IMR-90 (cell line): ENCODE results near the gene GGN. TPM values are rescaled to one million over a fixed set of nuclear protein-coding genes. Genes with fewer than 3 reads are reported as not detected.

Experiments
- ATAC-seq: fragments of 200-7000 bp; cut with Tn5 transposase; 2 replicates; pipeline ENCODE4 v1.9.1; 2020; ENCODE audit warnings: low read depth, mild to moderate bottlenecking, moderate library complexity
- BruUV-seq: library from RNA; stranded (reverse); fragments of 400-500 nt; replicated peaks from 2 replicates; lab custom pipeline; 2021; lab: Mats Ljungman, UMichigan
- CTCF ChIA-PET: fragments of 300-600 bp; formaldehyde crosslinking; extraction: SDS; loops from one replicate; lab custom pipeline; 2021; ENCODE audit warnings: antibody characterized with exemption; lab: Yijun Ruan, JAX
- POLR2A ChIA-PET: fragments of 300-600 bp; sonication (Branson Sonifier 250); formaldehyde crosslinking; loops from one replicate; lab custom pipeline; 2022; ENCODE audit warnings: antibody characterized with exemption; ENCODE audit not compliant: unreplicated experiment; lab: Charles Lee
- DNase-seq: peaks from one replicate; pipeline ENCODE4 v3.0.0; 2013
- H2AFZ ChIP-seq: replicated peaks from 2 replicates; pipeline ENCODE3; 2013; ENCODE audit warnings: low read length, mild to moderate bottlenecking; ENCODE audit not compliant: poor library complexity
- H2AK5ac ChIP-seq: 2 replicates; pipeline ENCODE4 v1.6.1; 2013; ENCODE audit warnings: low read depth, low read length, inconsistent platforms
- H2AK9ac ChIP-seq: replicated peaks from 2 replicates; pipeline ENCODE3; 2013; ENCODE audit warnings: mild to moderate bottlenecking, low read depth, low read length, moderate library complexity; ENCODE audit not compliant: poor library complexity
- H2BK120ac ChIP-seq: 2 replicates; pipeline ENCODE4 v1.6.1; 2013; ENCODE audit warnings: low read depth, low read length, inconsistent platforms
- H2BK15ac ChIP-seq: 3 replicates; pipeline ENCODE4 v1.6.1; 2013; ENCODE audit warnings: low read depth, low read length, inconsistent platforms
- H2BK20ac ChIP-seq: 2 replicates; pipeline ENCODE4 v1.6.1; 2013; ENCODE audit warnings: low read depth, mild to moderate bottlenecking, inconsistent platforms, low read length, moderate library complexity
- H2BK5ac ChIP-seq: 2 replicates; pipeline ENCODE4 v1.6.1; 2013; ENCODE audit warnings: mild to moderate bottlenecking, low read depth, low read length, inconsistent platforms; ENCODE audit not compliant: poor library complexity, severe bottlenecking
- H3K14ac ChIP-seq: replicated peaks from 2 replicates; pipeline ENCODE4 v1.6.1; 2013; ENCODE audit warnings: low read depth, low read length, inconsistent platforms
- H3K18ac ChIP-seq: 2 replicates; pipeline ENCODE4 v1.6.1; 2013; ENCODE audit warnings: low read depth, low read length, control low read depth
- H3K23ac ChIP-seq: 2 replicates; pipeline ENCODE4 v1.6.1; 2013; ENCODE audit warnings: low read depth, low read length, inconsistent platforms
- H3K27ac ChIP-seq: 2 replicates; pipeline ENCODE4 v1.5.1; 2013; ENCODE audit warnings: mild to moderate bottlenecking, control low read depth, low read length; ENCODE audit not compliant: insufficient read depth
- H3K27me3 ChIP-seq: 2 replicates; pipeline ENCODE4 v1.6.1; 2013; ENCODE audit warnings: low read length; ENCODE audit not compliant: control insufficient read depth, insufficient read depth
- H3K36me3 ChIP-seq: 2 replicates; pipeline ENCODE4 v1.6.1; 2013; ENCODE audit warnings: low read length, mixed read lengths; ENCODE audit not compliant: control insufficient read depth, insufficient read depth
- H3K4ac ChIP-seq: 2 replicates; pipeline ENCODE4 v1.6.1; 2013; ENCODE audit warnings: low read depth, low read length, inconsistent platforms
- H3K4me1 ChIP-seq: 2 replicates; pipeline ENCODE4 v1.6.1; 2013; ENCODE audit warnings: low read length, mixed read lengths; ENCODE audit not compliant: control insufficient read depth, insufficient read depth
- H3K4me2 ChIP-seq: 2 replicates; pipeline ENCODE4 v1.6.1; 2013; ENCODE audit warnings: low read depth, mild to moderate bottlenecking, control low read depth, low read length, moderate library complexity
- H3K4me3 ChIP-seq: 2 replicates; pipeline ENCODE4 v1.5.1; 2013; ENCODE audit warnings: low read depth, mild to moderate bottlenecking, control low read depth, low read length, moderate library complexity; ENCODE audit not compliant: insufficient read depth
- H3K56ac ChIP-seq: 2 replicates; pipeline ENCODE4 v1.6.1; 2013; ENCODE audit warnings: low read length, inconsistent platforms; ENCODE audit not compliant: insufficient read depth; ENCODE audit errors: extremely low read depth
- H3K79me1 ChIP-seq, 2 experiments: 2 replicates each; pipeline ENCODE4 v1.6.1; 2013; ENCODE audit warnings: low read length in 2 of 2, inconsistent platforms in 1 of 2, low read depth in 1 of 2
- H3K9ac ChIP-seq: 2 replicates; pipeline ENCODE4 v1.6.1; 2013; ENCODE audit warnings: low read depth, low read length, control low read depth
- H3K9me1 ChIP-seq: 2 replicates; pipeline ENCODE4 v1.6.1; 2013; ENCODE audit warnings: low read length, inconsistent platforms; ENCODE audit not compliant: insufficient read depth
- H3K9me3 ChIP-seq: 2 replicates; pipeline ENCODE4 v1.6.1; 2013; ENCODE audit warnings: low read length; ENCODE audit not compliant: control insufficient read depth, insufficient read depth
- H4K20me1 ChIP-seq: 2 replicates; pipeline ENCODE4 v1.6.1; 2013; ENCODE audit warnings: low read length, inconsistent platforms; ENCODE audit not compliant: insufficient read depth
- H4K5ac ChIP-seq: 2 replicates; pipeline ENCODE4 v1.6.1; 2013; ENCODE audit warnings: mild to moderate bottlenecking, low read depth, low read length, control low read depth
- H4K8ac ChIP-seq, 2 experiments: 2 replicates each; pipeline ENCODE4 v1.6.1; 2013; ENCODE audit warnings: low read depth in 2 of 2, low read length in 2 of 2, control low read depth in 1 of 2, inconsistent platforms in 1 of 2
- H4K91ac ChIP-seq: 2 replicates; pipeline ENCODE4 v1.6.1; 2013; ENCODE audit warnings: low read depth, low read length, inconsistent platforms; ENCODE audit not compliant: insufficient read depth
- BHLHE40 ChIP-seq: fragments of 150-350 bp; IDR thresholded peaks from 2 replicates; pipeline ENCODE4 v1.6.1; 2016; ENCODE audit warnings: mild to moderate bottlenecking, low read depth, low read length
- MAZ ChIP-seq: IDR thresholded peaks from 2 replicates; pipeline ENCODE4 v1.6.1; 2012; ENCODE audit warnings: low read depth, mild to moderate bottlenecking, low read length, improper control_type of control experiment, moderate library complexity, borderline replicate concordance
- MXI1 ChIP-seq: IDR thresholded peaks from 2 replicates; pipeline ENCODE4 v1.6.1; 2012; ENCODE audit warnings: low read depth, mild to moderate bottlenecking, low read length, moderate library complexity, borderline replicate concordance
- NFE2L2 ChIP-seq: fragments of 150-350 bp; IDR thresholded peaks from 2 replicates; pipeline ENCODE4 v1.6.1; 2016; ENCODE audit warnings: low read depth, mild to moderate bottlenecking, low read length
- POLR2A ChIP-seq: IDR thresholded peaks from 2 replicates; pipeline ENCODE4 v1.6.1; 2012; ENCODE audit warnings: mild to moderate bottlenecking, low read depth, low read length
- RAD21 ChIP-seq: IDR thresholded peaks from 2 replicates; pipeline ENCODE4 v1.6.1; 2012; ENCODE audit warnings: low read length, improper control_type of control experiment
- RCOR1 ChIP-seq: IDR thresholded peaks from 2 replicates; pipeline ENCODE4 v1.6.1; 2012; ENCODE audit warnings: mild to moderate bottlenecking, low read length, improper control_type of control experiment; ENCODE audit not compliant: insufficient replicate concordance
- RFX5 ChIP-seq: IDR thresholded peaks from 2 replicates; pipeline ENCODE4 v1.8.0; 2012; ENCODE audit warnings: low read depth, mild to moderate bottlenecking, low read length, moderate library complexity
- SMC3 ChIP-seq: fragments of 150-350 bp; IDR thresholded peaks from 2 replicates; pipeline ENCODE4 v1.6.1; 2016; ENCODE audit warnings: low read depth, mild to moderate bottlenecking, antibody characterized with exemption, low read length, moderate library complexity
- WGBS, 2 experiments: methylation state at CpG; one replicate each; pipeline versions ENCODE4 v1.1.5 to v1.1.7; 2013; ENCODE audit warnings: missing lambda C conversion rate in 2 of 2; ENCODE audit not compliant: insufficient read length in 1 of 2; ENCODE audit errors: extremely low coverage in 2 of 2; 5-methylcytosine and 5-hydroxymethylcytosine counted together
- dilution Hi-C: fragments of 300-500 bp; cut with HindIII; formaldehyde crosslinking; loops from one replicate; pipeline ENCODE4 v1.14.3; 2018; ENCODE audit warnings: low sequenced_read_pairs; ENCODE audit not compliant: unreplicated experiment
- in situ Hi-C: fragments of 300-500 bp; cut with MboI; formaldehyde crosslinking; loops from 3 replicates; pipeline ENCODE4 v1.14.3; 2019; ENCODE audit warnings: low sequenced_read_pairs, inconsistent platforms, mixed read lengths
- intact Hi-C: fragments of 100-400 bp; cut with micrococcal nuclease; formaldehyde crosslinking; loops from 2 replicates; pipeline ENCODE4 v1.10.0; 2022
- polyA plus RNA-seq, 3 experiments: library from polyadenylated mRNA; depleted of rRNA; stranded (reverse); fragments of >200 nt; gene quantifications; 2 replicates each; pipeline ENCODE4 v1.2.3, GENCODE V29; 2012; ENCODE audit warnings: low replicate concordance in 1 of 3
- total RNA-seq: library from RNA; depleted of rRNA; stranded (reverse); fragments of >200 nt; gene quantifications from 2 replicates; pipeline ENCODE4 v1.2.3, GENCODE V29; 2012
- TF ChIP-seq, protein P1 (sequence below): conservative IDR thresholded peaks from 2 replicates; pipeline ENCODE4 v1.5.1; 2012; ENCODE audit warnings: mild to moderate bottlenecking, low read depth, low read length, improper control_type of control experiment
- TF ChIP-seq, protein P2 (sequence below): fragments of 150-350 bp; IDR thresholded peaks from 2 replicates; pipeline ENCODE4 v1.6.1; 2017; ENCODE audit warnings: mild to moderate bottlenecking, antibody characterized with exemption, low read length, low read depth

The GGN gene
- total and polyA plus RNA-seq, 2 of the 4 experiments (the other 2 are of a cell fraction), result under 0.01 to 0.65 TPM

DNA sequence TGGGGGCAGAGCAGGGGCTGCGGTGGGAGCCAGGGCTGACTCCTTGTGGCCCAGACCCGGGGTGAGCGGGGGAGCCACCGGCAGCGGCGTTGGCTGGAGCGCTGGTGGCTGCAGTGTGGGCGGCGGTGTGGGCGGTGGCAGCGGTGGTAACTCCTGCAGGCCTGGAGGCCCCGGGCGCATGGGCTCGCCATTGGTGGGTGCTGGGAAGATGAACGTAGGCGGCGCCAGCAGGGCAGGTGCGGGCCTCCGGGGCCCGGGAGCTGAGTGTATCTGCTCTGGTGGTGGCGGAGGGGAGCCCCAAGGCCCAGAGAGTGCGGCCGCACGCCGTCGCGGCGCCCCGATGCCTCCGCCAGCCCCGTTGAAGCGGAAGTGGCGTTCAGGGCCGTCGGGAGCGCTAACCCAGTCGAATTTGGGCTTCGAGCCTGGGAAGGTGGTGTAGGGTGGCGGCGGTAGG is 2.0 kb downstream of the GGN start:
- dilution Hi-C loops (no loop called here), in situ Hi-C loops (no loop called here), intact Hi-C loops (loop anchor here (5.0 kb wide), 1 partner anchor 154 kb away; no protein-coding TSS in a partner anchor)
- H2BK20ac ChIP-seq, result no peak overlapping the region
- H3K4me2 ChIP-seq, result no peak overlapping the region
- H3K4me3 ChIP-seq, result no peak overlapping the region
- H3K4me1 ChIP-seq, result peaks cover 2% of the 10 kb centered on the region
- ChIA-PET POLR2A (no interaction called here), CTCF (no interaction called here)
- H3K27me3 ChIP-seq, result no peaks in the 10 kb centered on the region
- no TSS peak for BruUV-seq
- H4K8ac ChIP-seq, result no peak overlapping the region
- no peak overlapping the region for H4K91ac ChIP-seq
- no peak overlapping the region for H2BK5ac ChIP-seq
- no peak overlapping the region for H2AK9ac ChIP-seq
- no peak overlapping the region for H2BK120ac ChIP-seq
- no peak overlapping the region for H4K5ac ChIP-seq
- peaks cover 12% of the 10 kb centered on the region for H3K9me1 ChIP-seq
- H3K18ac ChIP-seq, result no peak overlapping the region
- H2AFZ ChIP-seq, result peak overlapping the region; percentile 38
- no peak overlapping the region for H3K4ac ChIP-seq
- H3K56ac ChIP-seq, result no peak overlapping the region
- H3K9me3 ChIP-seq, result no peaks in the 10 kb centered on the region
- H3K14ac ChIP-seq, result no peak overlapping the region
- WGBS, 2 experiments, result 64% methylated on average over 22 of the region's 40 CpGs; no CpG with 5 or more reads in 1 of the 2 experiments
- no peak overlapping the region for H2BK15ac ChIP-seq
- peaks cover 35% of the 10 kb centered on the region for H3K36me3 ChIP-seq
- TF ChIP-seq RAD21 (no peak), POLR2A (no peak), RCOR1 (no peak), NFE2L2 (no peak), BHLHE40 (no peak), SMC3 (no peak), MAZ (no peak), RFX5 (no peak), MXI1 (no peak)
- TF ChIP-seq, protein P1, sequence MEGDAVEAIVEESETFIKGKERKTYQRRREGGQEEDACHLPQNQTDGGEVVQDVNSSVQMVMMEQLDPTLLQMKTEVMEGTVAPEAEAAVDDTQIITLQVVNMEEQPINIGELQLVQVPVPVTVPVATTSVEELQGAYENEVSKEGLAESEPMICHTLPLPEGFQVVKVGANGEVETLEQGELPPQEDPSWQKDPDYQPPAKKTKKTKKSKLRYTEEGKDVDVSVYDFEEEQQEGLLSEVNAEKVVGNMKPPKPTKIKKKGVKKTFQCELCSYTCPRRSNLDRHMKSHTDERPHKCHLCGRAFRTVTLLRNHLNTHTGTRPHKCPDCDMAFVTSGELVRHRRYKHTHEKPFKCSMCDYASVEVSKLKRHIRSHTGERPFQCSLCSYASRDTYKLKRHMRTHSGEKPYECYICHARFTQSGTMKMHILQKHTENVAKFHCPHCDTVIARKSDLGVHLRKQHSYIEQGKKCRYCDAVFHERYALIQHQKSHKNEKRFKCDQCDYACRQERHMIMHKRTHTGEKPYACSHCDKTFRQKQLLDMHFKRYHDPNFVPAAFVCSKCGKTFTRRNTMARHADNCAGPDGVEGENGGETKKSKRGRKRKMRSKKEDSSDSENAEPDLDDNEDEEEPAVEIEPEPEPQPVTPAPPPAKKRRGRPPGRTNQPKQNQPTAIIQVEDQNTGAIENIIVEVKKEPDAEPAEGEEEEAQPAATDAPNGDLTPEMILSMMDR, result no peak
- TF ChIP-seq, protein P2, sequence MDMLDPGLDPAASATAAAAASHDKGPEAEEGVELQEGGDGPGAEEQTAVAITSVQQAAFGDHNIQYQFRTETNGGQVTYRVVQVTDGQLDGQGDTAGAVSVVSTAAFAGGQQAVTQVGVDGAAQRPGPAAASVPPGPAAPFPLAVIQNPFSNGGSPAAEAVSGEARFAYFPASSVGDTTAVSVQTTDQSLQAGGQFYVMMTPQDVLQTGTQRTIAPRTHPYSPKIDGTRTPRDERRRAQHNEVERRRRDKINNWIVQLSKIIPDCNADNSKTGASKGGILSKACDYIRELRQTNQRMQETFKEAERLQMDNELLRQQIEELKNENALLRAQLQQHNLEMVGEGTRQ, result no peak
- no peak overlapping the region for H3K23ac ChIP-seq
- H4K20me1 ChIP-seq, result peaks cover 20% of the 10 kb centered on the region
- H3K9ac ChIP-seq, result no peak overlapping the region
- H2AK5ac ChIP-seq, result no peak overlapping the region
- no peak for DNase-seq
- H3K27ac ChIP-seq, result no peak overlapping the region
- no peak for ATAC-seq
- H3K79me1 ChIP-seq, result peaks cover 13 to 54% of the 10 kb centered on the region in 2 experiments; a peak in 3 of 4 replicates
